OCI-LY3 (cell line): ENCODE data around the gene CASK.

ENCODE experiments used
- EZH2phosphoT487 ChIP-seq: fragments of 200-600 bp; shearing (Covaris generic); IDR thresholded peaks from 2 replicates; pipeline ENCODE4 v1.6.1; 2018; ENCODE audit warnings: antibody characterized with exemption, mixed run types, low read depth
- TF ChIP-seq, protein P1 (sequence below): fragments of 200-600, 300-600 bp; sonication (generic); IDR thresholded peaks from 2 replicates; pipeline ENCODE4 v1.5.1; 2014; ENCODE audit warnings: antibody characterized with exemption, low read length, low read depth

DNA sequence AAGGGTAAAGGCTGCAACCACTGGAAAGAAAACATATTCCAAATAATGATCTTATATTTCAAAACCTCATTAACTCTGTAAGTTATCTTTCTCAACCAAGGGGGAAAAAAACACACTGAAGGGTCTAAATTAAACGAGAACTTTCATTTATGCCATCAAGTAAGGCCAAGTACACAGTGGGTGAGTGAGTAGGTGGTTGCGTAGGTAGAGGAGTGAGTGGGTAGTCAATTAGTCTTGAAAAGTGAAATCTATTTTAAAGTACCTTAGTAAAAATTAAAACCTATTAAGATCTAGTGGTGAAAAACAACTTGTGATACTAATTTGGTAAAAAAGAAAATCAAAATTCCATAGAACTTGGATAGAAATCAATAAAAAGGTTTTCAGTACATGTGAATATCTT, 3.5 kb downstream of the CASK start:
- TF ChIP-seq, protein P1, sequence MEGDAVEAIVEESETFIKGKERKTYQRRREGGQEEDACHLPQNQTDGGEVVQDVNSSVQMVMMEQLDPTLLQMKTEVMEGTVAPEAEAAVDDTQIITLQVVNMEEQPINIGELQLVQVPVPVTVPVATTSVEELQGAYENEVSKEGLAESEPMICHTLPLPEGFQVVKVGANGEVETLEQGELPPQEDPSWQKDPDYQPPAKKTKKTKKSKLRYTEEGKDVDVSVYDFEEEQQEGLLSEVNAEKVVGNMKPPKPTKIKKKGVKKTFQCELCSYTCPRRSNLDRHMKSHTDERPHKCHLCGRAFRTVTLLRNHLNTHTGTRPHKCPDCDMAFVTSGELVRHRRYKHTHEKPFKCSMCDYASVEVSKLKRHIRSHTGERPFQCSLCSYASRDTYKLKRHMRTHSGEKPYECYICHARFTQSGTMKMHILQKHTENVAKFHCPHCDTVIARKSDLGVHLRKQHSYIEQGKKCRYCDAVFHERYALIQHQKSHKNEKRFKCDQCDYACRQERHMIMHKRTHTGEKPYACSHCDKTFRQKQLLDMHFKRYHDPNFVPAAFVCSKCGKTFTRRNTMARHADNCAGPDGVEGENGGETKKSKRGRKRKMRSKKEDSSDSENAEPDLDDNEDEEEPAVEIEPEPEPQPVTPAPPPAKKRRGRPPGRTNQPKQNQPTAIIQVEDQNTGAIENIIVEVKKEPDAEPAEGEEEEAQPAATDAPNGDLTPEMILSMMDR, result no peak
- no peak for TF ChIP-seq EZH2phosphoT487
